Measurements from ENCODE around the gene SH2D4B.

- no peak for TF ChIP-seq ZNF274 (IDR thresholded peaks at IDR 0.05; ENCODE audit: low read depth, low read length)
- no peak for TF ChIP-seq SUZ12 (IDR thresholded peaks at IDR 0.05; ENCODE audit: extremely low read depth, insufficient read depth, insufficient read length)
These were observed 46.2 kb upstream of the SH2D4B start for GRCh38 chr10:80491251-80492102.
